NOMO-1 treated with DMSO at 0.1 percent for 48 hours (cell line): Measurements from ENCODE around the gene SMO.

Source experiments
- DNase-seq: peaks from one replicate; lab custom pipeline; 2025; ENCODE audit not compliant: unreplicated experiment; lab: John Stamatoyannopoulos, UW

Gene SMO

DNA sequence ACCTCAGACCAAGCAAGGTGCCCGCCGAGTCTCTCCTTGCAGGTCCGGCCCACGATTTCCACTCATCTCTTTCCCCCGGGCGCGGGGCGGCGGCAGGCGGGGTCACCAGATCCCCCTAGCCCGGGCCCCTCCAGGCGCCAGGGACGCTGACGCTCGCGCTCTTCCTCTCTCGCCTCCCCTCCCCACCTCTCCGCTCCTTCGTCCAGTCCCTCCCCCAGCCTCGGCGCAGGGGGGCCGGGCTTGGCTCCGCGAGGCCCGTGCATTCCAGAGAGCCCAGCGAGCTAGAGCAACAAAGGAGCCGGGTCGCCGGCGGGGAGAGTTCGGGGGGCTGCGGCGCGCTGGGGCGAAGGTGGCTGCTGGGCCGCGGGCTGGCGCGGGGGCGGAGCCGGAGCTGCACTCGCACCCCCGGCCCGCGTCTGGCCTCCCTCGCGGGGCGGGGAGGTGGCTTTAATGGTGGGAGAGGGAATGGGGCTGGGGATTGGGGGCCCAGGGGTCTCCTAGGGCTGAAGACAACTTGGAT, at the start of gene SMO:
SMO (plus strand) TSS at position 262 of the 520 bp plus-strand sequence. CDS start 519 bp downstream, outside the sequence.
- DNase-seq, result no peak

DNA sequence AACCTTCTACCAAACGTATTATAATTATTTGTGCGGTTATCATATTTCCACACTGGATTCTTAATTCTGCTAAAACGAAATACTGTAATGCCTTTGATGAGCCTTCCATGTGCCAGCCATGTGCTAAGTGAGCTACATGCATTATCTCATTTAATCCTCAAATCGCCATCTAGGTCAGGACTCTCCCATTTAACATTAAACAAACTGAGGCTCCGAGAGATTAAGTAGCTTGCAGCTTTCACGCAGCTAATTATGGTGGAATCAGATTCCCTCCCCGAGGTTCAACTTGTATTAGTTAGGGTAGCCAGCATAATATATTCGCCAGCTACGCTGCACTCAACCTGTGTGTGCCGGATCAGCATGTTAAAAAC, 44.7 kb upstream of the SMO start:
- no peak for DNase-seq

DNA sequence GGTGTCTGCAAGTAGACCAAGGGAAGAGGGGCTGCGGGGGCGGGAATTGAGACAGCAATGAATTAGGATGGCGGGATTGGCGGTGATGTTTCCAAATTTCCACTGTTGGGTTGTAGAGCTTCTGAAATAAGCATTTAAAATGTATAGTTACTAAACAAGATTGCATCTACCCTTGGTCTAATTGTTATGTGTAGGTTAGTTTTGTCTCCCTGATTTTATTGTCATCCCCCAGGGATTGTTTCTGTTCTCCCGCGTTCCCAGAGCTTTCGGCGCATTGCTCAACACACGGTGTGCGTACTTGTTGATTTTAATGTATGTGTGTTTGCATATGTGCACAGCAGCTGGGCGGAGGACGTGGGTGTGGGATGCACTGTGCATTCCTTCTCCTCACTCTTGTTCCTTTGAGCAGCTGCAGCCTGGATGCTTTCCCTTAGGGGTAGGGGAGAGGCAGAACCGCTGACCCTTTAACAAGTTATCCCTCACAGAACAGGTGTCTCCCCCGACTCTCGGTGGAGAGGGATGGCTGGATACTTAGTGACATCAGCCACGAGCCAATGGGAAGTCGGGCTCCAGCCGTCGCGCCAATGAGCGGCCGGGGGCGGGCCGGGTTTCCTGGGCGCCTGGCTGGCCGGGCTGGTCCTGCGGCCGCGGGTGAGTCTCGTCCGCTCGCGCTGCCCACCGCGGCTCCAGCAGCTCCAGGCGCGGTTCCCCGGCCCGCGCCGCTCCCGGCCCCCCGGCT, 44.2 kb upstream of the SMO start, which contains the start of gene TSPAN33:
TSPAN33 (plus strand) TSS at position 613 of the 739 bp plus-strand sequence. CDS start 274 bp downstream, outside the sequence.
- no peak for DNase-seq

DNA sequence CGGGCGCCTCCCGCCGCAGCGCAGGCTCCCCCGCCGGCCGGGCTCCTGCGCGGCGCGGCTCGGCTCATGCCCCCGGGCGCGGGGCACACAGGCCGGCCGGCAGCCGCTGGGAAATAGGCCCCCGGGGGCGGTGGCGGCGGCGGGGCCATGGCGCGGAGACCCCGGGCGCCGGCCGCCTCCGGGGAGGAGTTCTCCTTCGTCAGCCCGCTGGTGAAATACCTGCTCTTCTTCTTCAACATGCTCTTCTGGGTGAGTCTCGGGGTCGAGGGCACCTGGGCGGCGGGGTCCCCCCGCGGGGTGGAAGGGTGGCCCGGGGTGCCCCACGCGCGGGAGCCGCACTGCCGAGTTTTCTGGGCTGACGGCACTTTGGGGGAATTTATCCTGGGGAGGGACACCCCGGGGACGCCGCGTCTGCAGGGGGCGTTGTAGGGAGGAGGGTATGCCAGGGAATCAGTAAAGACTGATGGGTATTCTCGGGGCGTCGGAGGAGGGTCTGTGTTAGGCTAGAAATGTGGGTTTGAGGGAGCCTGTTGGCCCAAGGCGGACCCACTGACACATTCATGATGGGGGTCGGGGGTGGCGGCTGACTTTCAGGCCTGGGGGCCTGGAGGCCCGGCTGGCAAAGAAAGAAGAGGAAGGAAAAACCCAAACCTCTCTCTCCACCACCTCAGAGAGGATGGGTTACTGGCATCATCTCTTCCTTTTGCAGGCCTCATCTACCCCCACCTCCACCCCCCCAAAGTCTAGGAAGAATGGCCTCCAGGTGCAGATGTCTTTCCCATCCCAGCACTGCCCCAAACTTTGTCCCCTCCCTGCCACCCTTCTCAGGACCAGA, 43.4 kb upstream of the SMO start:
- DNase-seq, result no peak

DNA sequence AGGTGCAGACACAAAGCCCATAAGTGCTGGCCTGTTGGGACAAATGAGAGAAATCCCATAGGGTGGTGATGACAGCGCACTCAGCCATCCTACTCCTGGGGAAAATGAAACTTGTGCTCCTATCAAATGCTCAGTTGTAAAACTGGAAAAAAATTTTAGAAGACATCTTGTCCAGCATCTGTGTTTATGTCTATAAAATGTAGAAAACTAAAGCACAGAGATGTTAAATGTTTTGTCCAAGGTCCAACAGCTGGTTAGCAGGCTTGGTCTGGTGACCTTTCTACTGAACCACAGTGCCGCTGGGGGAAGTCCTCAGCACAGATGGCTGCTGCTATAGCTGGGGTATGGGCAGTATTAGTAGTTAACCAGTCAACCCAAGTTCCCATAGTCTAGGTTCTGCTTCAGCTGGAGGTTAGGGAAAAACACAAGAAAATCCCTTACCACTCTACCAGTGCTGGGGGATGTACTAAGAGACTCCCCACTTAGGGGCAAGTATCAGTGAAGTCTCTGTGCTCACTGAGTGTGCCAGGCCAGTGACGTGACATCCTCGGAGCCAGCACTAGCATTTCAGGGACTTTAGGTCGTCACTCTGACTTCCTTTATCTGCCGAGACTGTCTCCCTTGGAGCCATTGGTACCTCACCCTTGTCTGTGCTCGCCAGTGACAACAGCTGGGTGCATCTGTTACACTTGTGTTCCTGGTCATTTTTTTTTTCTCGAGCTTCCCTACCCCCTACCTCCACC, 42.0 kb upstream of the SMO start:
- no peak for DNase-seq

GRCh38 chr7:129147731-129148130, 40.7 kb upstream of the SMO start:
- DNase-seq, result no peak

- DNase-seq, result peak; percentile 15
These were observed 38.9 kb upstream of the SMO start for GRCh38 chr7:129149511-129149910.

- DNase-seq, result no peak
These were observed 38.0 kb upstream of the SMO start for GRCh38 chr7:129150199-129150996.

DNA sequence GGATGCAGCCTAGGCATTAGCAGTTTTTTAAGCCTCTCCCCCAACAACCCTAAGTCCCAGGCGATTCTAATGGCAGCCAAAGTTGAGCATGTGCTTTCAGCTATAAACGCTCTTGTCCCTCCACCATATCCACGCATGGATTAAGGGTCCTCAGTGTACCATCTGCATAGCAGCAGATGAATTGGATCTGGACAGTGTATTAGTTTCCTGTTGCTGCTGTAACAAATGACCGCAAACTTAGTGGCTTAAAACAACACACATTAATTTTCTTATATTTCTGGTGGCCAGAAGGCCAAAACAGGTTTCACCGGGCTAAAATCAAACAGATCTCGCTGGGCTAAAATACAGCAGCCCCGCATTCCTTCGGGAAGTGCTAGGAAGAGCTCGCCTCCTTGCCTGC, 30.8 kb upstream of the SMO start:
- DNase-seq, result no peak

GRCh38 chr7:129159539-129159938, 28.9 kb upstream of the SMO start:
- no peak for DNase-seq

- no peak for DNase-seq
These were observed 28.1 kb upstream of the SMO start for GRCh38 chr7:129160161-129160905.

DNA sequence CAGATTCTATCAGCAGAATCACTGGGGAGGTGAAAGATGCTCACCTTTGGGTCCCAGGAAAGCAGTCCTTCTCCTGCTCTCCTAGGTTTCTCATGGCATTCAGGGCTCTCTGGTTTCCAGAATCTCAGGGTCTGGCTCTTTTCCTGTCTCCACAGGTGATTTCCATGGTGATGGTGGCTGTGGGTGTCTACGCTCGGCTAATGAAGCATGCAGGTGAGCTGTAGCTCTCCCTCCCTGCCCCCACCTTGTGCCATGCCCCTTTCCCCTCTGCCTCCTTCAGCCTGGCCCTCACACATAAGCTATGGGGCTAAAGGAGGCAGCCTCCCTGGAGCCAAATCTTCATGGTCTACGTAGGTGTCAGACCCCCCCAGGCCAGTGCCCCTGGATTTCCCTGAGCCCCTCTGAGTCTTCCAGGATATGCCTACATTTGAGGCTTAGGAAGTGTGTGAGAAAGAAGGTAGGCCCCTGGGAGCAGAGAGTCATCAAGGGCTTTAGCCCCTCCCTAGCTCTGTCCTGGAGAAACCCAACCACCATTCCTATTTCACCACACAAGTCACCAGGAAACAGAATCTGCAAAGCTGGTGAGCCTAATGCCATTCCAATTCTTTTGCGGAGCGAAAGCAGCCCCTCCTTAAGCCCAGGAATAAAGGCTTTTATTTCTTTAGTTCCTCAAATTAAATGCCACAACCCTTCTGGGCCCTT, 26.8 kb upstream of the SMO start:
- no peak for DNase-seq

DNA sequence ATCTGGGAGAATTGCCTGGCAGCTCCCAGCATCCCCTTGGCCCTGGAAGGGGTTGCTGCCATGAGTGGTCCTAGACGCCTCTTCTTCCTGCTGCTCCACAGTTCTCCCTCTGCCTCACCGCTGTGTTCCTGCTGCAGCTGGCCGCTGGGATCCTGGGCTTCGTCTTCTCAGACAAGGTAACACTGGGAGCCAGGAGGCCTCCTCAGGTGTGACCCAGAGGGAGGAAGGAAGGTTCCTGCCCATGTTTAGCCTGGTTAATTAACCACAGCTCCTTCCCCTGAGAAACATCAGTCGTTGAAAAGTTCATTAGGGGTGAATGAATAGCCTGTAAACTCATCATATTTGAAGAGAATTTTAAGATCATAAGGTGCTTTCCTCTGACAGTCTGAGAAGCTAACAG, 25.7 kb upstream of the SMO start:
- DNase-seq, result no peak

- DNase-seq, result peak; percentile 35
These were observed 24.4 kb upstream of the SMO start for GRCh38 chr7:129163875-129164544.

- no peak for DNase-seq
These were observed 21.7 kb upstream of the SMO start for GRCh38 chr7:129166745-129167144.

GRCh38 chr7:129167817-129168216, 20.6 kb upstream of the SMO start:
- no peak for DNase-seq

GRCh38 chr7:129168231-129169021, 20.0 kb upstream of the SMO start:
- no peak for DNase-seq

- DNase-seq, result no peak
These were observed 19.2 kb upstream of the SMO start for GRCh38 chr7:129169171-129169671.
